Right cardiac atrium (tissue), 5 donors: Measurements from ENCODE around the gene CFAP77. TPM values are rescaled to one million over a fixed set of nuclear protein-coding genes. Genes with fewer than 3 reads are reported as not detected.
"Not testable (repeated sequence)": the region's sequence is repeated elsewhere in the genome, so short reads cannot be mapped to it uniquely, and the experiment has no call there.

Source experiments
- ATAC-seq, 2 donors: fragments of 200-7000 bp; cut with Tn5 transposase; one replicate each; pipeline versions ENCODE4 v1.8.0 to v1.9.1; 2020; ENCODE audit warnings: moderate library complexity in 2 of 2, mild to moderate bottlenecking in 1 of 2
- DNase-seq, 3 donors: peaks; one replicate each; pipeline ENCODE4 v3.0.0-alpha.2; 2020
- H3K27ac ChIP-seq: one replicate; pipeline ENCODE4 v1.5.1; 2013; ENCODE audit warnings: mild to moderate bottlenecking, low read length, control low read depth, moderate library complexity
- H3K27me3 ChIP-seq: one replicate; pipeline ENCODE4 v1.6.1; 2013; ENCODE audit not compliant: control insufficient read depth, insufficient read depth
- H3K4me1 ChIP-seq: one replicate; pipeline ENCODE4 v1.6.1; 2013; ENCODE audit warnings: low read length; ENCODE audit not compliant: control insufficient read depth, insufficient read depth
- H3K4me3 ChIP-seq: one replicate; pipeline ENCODE4 v1.5.1; 2013; ENCODE audit warnings: low read length, control low read depth
- H3K9me3 ChIP-seq: one replicate; pipeline ENCODE4 v1.6.1; 2013; ENCODE audit warnings: low read length; ENCODE audit not compliant: control insufficient read depth
- WGBS: extraction: QIAGEN DNeasy Blood & Tissue Kit; methylation state at CpG from one replicate; pipeline ENCODE4 v1.1.7; 2013; 5-methylcytosine and 5-hydroxymethylcytosine counted together
- intact Hi-C, 4 donors: fragments of 100-400 bp; cut with DNase I; formaldehyde crosslinking; loops; one replicate each; pipeline versions ENCODE4 v1.11.0 to v1.14.0; 2022 to 2023
- long read RNA-seq, 4 donors: library from polyadenylated mRNA; unstranded; transcript quantifications; one replicate each; pipeline ENCODE4 v2.0.0, GENCODE V29; 2020 to 2021
- polyA plus RNA-seq: library from polyadenylated mRNA; stranded (reverse); fragments of 200-250 nt; gene quantifications from one replicate; pipeline ENCODE4 v1.2.3, GENCODE V29; 2013
- total RNA-seq, 4 donors: library from RNA; stranded (reverse); fragmentation: NEBNext Ultra II Directional; extraction: Animal tissue kit (Norgen Biotek cat#: 25700); gene quantifications; one replicate each; pipeline ENCODE4 v1.2.1, GENCODE V29; 2021
- donor health status: healthy with polysubstance abuse.
- donor health status: DM: no; HTN: yes; CAD: no.
- donor health status: DM: no; HTN: no; CAD: no.
- donor health status: DM: no; HTN: yes; CAD: no; lungs with severe emphysema.
- donor health status: DM: yes; HTN: yes; CAD: no.

CFAP77 gene
- total RNA-seq = 1 to 10 TPM; 2.3 to 6.5 (median 4.5) TPM
- 4.3 TPM for polyA plus RNA-seq
- long read RNA-seq, donor 1, partial matches to known transcripts = 2 of 10 reads
- long read RNA-seq, donor 1, other reads (novel, unspliced or antisense) = 6 of 10 reads
- long read RNA-seq, donor 2, partial matches to known transcripts = 1 of 11 reads
- long read RNA-seq, donor 2, other reads (novel, unspliced or antisense) = 8 of 11 reads
- long read RNA-seq, donor 3, partial matches to known transcripts = 0 of 15 reads
- long read RNA-seq, donor 3, other reads (novel, unspliced or antisense) = 14 of 15 reads
- long read RNA-seq, donor 4, transcript CFAP77-203 (6 exons, 1,638 nt) = major isoform, 6 of 9 reads
- long read RNA-seq, donor 4, partial matches to known transcripts = 1 of 9 reads
- long read RNA-seq, donor 4, other reads (novel, unspliced or antisense) = 2 of 9 reads

DNA sequence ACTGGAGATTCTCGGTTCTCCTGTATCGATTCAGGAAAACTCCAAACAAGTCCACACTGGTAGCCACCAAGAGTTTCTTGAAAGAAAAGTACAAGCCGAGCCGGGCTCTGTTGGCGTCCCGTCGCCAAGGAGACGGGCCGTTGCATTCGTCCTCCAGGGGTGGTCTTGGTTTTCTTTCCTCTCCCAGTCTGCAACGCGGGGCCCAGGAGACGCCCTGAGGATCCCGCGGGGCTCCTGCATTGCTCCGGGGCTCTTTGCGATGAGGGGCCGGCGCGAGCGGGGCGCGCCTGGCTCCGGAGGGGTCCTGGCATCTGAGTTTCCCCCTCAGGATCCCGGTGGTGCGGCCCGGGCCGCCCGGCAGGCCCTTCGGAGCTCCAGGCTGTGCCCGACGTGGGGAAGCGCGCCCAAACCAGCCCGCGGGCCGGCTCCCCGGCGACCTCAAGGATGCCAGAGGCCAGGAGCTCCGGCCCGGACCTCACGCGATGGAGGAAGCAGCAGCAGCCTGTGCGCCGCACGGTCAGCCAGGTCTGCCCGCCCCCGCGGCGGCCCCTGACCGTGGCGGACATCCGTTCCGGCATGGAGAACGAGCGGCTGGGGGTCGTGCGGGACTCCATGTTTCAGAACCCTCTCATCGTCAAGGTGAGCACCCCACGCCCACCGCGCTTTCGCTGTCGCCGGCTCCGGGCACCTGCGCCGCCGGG lies at the start of gene CFAP77:
TSS of gene CFAP77 (plus strand) at position 384 of the 701 bp plus-strand sequence. CDS start at position 445, 61 bp downstream.
- peaks cover 13% of the 10 kb centered on the region for H3K4me1 ChIP-seq

DNA sequence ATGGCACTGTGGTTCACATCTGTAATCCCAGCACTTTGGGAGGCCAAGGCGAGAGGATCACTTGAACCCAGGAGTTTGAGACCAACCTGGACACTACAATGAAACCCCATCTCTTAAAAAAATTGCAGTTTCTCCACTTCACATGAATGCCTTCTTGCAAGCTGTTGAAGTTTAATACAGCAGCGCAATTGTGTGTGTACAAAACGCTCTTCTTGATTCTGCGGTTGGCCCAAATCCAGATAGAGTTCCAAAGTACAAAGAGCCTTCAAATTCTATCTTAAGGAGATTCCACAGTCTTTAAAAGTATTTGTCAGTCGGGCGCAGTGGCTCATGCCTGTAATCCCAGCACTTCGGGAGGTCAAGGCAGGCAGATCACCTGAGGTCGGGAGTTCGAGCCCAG lies 45.9 kb upstream of the CFAP77 start:
- H3K4me1 ChIP-seq = no peaks in the 10 kb centered on the region
- no peak for DNase-seq
- ATAC-seq = no peak
- 89% methylated on average over 9 of the region's 9 CpGs for WGBS
- H3K9me3 ChIP-seq = no peaks in the 10 kb centered on the region
- H3K4me3 ChIP-seq = no peak overlapping the region
- H3K27me3 ChIP-seq = no peaks in the 10 kb centered on the region
- intact Hi-C loops = no loop called here
- no peak overlapping the region for H3K27ac ChIP-seq

More for the DNA sequence above, at the start of gene CFAP77:
- peak; percentile 65 for ATAC-seq
- under 1% methylated on average over 69 of the region's 69 CpGs for WGBS
- DNase-seq = peak; percentile 48 to 82 (median 80)
- intact Hi-C loops = loop anchor here (5.0 to 10.0 kb wide), 6 partner anchors 95 to 395 kb away; no protein-coding TSS in a partner anchor
- Histone ChIP-seq H3K9me3 (no peaks in the 10 kb centered on the region), H3K4me3 (peak within 1 kb of the TSS; percentile 89), H3K27ac (peak within 1 kb of the TSS; percentile 89), H3K27me3 (no peaks in the 10 kb centered on the region)

DNA sequence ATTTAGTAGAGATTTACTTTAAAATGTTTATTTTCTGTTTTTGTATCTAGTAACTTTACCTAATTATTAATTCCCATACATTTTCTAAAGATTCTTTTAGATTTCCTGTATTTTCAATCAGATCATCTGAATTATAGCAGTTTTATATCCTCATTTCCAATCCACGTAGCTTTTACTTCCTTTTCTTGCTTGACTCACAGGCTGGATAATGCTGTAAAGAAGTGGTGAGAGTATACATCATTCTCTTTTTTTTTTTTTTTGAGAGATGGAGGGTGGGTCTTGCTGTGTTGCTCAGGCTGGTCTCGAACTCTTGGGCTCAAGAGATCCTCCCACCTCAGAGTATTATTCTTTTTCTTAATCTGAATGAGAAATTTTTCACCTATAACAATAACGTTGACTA lies 44.0 kb upstream of the CFAP77 start:
- ATAC-seq (no peak), DNase-seq (no peak)
- intact Hi-C loops = no loop called here
- Histone ChIP-seq H3K27me3 (no peaks in the 10 kb centered on the region), H3K27ac (no peak overlapping the region), H3K9me3 (no peaks in the 10 kb centered on the region), H3K4me1 (no peaks in the 10 kb centered on the region), H3K4me3 (no peak overlapping the region)
- 61% methylated on average over 3 of the region's 3 CpGs for WGBS

DNA sequence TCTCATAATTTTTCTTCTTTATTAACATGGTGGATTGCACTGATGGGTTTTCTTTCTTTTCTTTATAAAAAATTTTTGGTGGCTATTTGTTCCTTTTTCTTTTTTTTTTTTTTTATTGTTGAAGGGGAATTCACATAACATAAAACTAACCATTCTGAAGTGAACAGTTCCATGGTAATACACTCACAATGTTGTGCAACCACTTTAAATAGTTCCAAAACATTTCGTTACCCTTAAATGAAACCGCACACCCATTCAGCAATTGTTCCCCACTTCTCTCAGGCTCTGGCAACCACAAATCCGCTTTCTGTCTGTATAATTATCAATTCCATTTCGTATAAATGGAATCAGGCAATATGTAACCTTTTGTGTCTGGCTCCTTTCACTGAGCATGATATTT lies 43.5 kb upstream of the CFAP77 start:
- Histone ChIP-seq H3K27me3 (no peaks in the 10 kb centered on the region), H3K4me3 (no peak overlapping the region), H3K27ac (no peak overlapping the region), H3K9me3 (no peaks in the 10 kb centered on the region), H3K4me1 (no peaks in the 10 kb centered on the region)
- DNase-seq = no peak
- no peak for ATAC-seq
- 87% methylated on average over 4 of the region's 4 CpGs for WGBS
- intact Hi-C loops = no loop called here

DNA sequence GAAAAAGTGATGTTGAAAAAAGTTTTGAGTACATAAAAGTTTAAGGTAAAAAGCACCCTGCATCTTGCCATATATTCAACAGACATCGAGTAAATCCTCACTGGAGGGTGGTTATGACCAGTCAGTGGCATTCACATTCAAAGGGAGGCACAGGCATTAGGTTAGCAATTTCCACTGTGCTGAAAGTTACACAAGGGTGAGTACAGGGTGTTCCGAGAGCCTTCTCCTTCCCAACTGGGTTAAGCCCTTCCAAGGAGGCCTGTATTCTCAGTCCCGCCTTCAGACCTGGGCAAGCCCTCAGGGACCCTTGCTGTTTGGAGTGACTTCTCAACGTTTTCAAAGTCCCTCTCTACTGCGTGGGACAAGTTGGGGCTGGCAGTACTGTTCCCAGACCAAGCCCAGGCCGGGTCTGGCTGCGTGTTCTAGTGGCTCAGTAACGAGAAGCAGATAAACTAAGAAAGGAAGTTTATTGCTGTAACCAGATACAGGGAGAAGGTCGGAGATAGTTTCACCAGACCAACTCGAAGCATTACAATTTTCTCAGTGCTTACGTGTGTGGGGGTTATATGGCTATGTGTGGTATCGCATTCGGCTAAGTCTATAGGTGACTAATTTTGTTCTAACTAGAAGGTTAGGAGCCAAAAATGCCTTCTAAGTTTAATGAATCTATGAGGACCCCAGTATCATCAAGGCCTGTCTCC lies 42.2 kb upstream of the CFAP77 start:
- H3K4me3 ChIP-seq = no peak overlapping the region
- intact Hi-C loops = no loop called here
- WGBS = 63% methylated on average over 13 of the region's 13 CpGs
- H3K27ac ChIP-seq = no peak overlapping the region
- H3K9me3 ChIP-seq = no peaks in the 10 kb centered on the region
- peak in 1 of 2 donors; percentile 54 for ATAC-seq
- no peaks in the 10 kb centered on the region for H3K4me1 ChIP-seq
- no peaks in the 10 kb centered on the region for H3K27me3 ChIP-seq
- no peak for DNase-seq

DNA sequence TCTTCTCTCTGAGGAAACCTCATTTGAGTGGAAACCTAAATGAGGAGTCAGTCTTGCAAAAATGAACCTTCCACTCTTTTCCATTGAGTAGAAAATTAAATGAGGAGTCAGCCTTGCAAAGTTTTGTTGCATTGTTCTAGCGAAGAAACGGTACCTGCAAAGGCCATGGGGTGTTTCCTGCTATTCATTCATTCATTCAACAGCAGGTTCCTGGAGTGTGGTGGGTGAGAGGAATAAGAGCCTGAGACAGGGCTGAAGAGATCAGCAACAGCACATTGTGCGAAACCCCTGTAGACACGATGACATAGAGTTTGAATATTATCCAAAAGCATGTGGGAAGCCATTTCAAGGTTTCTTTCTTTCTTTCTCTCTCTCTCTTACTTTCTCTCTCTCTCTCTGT lies 40.6 kb upstream of the CFAP77 start:
- intact Hi-C loops = no loop called here
- Histone ChIP-seq H3K4me1 (no peaks in the 10 kb centered on the region), H3K4me3 (no peak overlapping the region), H3K27ac (no peak overlapping the region), H3K27me3 (no peaks in the 10 kb centered on the region), H3K9me3 (no peaks in the 10 kb centered on the region)
- ATAC-seq = no peak
- 85% methylated on average over 4 of the region's 4 CpGs for WGBS
- DNase-seq = no peak

DNA sequence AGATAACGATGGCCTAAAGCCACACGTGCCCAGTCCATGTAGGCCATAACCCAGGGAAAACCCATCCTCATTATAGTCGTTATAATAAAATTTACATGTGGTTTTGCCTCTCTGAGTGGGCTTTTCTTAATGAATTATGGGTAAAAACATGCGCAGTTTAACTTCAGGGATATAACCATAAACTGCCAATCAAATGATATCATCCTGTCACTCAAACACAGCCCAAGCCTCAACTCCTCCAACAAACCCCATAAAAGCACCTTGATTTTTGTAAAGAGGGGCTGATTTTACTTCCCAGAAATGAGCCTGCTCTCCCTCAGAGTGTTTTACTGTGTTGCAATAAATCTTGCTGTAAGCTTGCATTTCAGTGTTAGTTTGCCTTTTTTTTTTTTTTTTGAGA lies 39.4 kb upstream of the CFAP77 start:
- DNase-seq = no peak

DNA sequence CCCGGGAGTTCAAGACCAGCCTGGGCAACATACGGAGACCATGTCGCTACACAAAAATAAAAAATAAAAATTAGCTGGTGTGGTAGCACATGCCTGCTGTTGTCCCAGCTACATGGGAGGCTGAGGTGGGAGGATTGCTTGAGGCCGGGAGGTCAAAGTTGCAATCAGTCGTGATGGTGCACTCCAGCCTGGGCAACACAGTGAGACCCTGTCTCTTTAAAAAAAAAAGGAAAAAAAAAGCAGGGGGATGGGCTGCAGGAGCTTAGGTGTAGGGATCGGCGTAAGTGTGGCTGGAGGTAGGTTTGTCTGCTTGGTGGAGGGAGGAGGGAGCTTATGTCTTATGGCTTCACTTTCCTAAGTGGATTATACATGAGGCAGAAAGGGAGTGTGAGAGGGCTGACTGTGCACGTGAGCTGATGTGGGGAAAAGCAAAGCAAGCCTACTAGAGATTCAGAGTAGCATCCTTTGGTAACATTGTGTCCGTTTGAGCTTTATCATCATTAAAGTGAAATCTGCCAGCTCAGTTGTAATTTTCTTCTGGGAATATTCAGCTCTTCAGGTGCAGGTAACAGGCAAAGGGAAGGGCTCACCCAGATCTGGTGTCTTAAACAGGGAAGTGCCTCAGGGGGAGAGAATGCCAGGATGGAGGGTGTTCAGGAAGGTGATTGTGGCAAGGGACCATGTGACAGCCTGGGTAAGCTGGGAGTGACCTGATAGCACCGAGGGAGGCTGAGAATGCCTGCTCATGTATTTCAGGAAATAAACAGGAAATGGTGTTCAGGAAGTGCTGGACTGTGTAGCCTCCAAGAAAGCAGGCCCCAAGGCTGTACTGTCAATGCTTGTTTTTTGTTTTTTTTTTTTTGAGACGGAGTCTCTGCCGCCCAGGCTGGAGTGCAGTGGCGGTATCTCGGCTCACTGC lies 37.6 kb upstream of the CFAP77 start:
- ATAC-seq = peak; percentile 93 to 95
- Histone ChIP-seq H3K27ac (peak overlapping the region; percentile 80), H3K4me3 (no peak overlapping the region), H3K4me1 (no peaks in the 10 kb centered on the region), H3K9me3 (no peaks in the 10 kb centered on the region), H3K27me3 (no peaks in the 10 kb centered on the region)
- 59% methylated on average over 14 of the region's 14 CpGs for WGBS
- intact Hi-C loops = no loop called here
- peak; percentile 42 to 73 (median 66) for DNase-seq

More for the DNA sequence above, 39.4 kb upstream of the CFAP77 start:
- WGBS = 89% methylated on average over 4 of the region's 4 CpGs
- no peak for ATAC-seq
- Histone ChIP-seq H3K9me3 (no peaks in the 10 kb centered on the region), H3K4me1 (no peaks in the 10 kb centered on the region), H3K4me3 (no peak overlapping the region), H3K27ac (no peak overlapping the region), H3K27me3 (no peaks in the 10 kb centered on the region)
- intact Hi-C loops = no loop called here

DNA sequence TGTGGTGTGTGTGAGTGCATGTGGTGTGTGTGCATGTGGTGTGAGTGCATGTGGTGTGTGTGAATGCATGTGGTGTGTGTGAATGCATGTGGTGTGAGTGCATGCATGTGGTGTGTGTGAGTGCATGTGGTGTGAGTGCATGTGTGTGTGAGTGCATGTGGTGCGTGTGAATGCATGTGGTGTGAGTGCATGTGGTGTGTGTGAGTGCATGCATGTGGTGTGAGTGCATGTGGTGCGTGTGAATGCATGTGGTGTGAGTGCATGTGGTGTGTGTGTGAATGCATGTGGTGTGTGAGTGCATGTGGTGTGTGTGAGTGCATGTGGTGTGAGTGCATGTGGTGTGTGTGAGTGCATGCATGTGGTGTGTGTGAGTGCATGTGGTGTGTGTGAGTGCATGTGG lies 32.2 kb upstream of the CFAP77 start:
- DNase-seq, H3K4me1 ChIP-seq, H3K27me3 ChIP-seq, H3K27ac ChIP-seq, ATAC-seq, intact Hi-C loops, H3K4me3 ChIP-seq, H3K9me3 ChIP-seq: not testable (repeated sequence)
- 96% methylated on average over 2 of the region's 2 CpGs for WGBS

DNA sequence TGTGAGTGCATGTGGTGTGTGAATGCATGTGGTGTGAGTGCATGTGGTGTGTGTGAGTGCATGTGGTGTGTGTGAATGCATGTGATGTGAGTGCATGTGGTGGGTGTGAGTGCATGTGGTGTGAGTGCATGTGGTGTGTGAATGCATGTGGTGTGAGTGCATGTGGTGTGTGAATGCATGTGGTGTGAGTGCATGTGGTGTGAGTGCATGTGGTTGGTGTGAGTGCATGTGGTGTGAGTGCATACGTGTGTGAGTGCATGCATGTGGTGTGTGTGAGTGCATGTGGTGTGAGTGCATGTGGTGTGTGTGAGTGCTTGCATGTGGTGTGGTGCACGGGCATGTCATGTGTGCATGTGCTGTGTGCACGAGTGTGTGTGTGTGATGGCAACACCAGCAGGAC lies 31.6 kb upstream of the CFAP77 start:
- intact Hi-C loops, DNase-seq, H3K27ac ChIP-seq, H3K9me3 ChIP-seq, H3K4me1 ChIP-seq, ATAC-seq, H3K27me3 ChIP-seq, H3K4me3 ChIP-seq: not testable (repeated sequence)
- 99% methylated on average over 3 of the region's 3 CpGs for WGBS
